DND-41 (cell line): ENCODE data around the gene MARCHF9.

Source experiments
- CTCF ChIP-seq: IDR thresholded peaks from 2 replicates; pipeline ENCODE4 v1.5.1; 2012; ENCODE audit warnings: borderline replicate concordance, low read length, moderate library complexity, mild to moderate bottlenecking; ENCODE audit not compliant: poor library complexity, severe bottlenecking; ENCODE audit errors: extremely low read depth
- EZH2 ChIP-seq: IDR thresholded peaks from 3 replicates; pipeline ENCODE4 v1.6.1; 2012; ENCODE audit warnings: borderline replicate concordance, low read depth, mild to moderate bottlenecking, moderate library complexity, low read length, inconsistent platforms; ENCODE audit not compliant: severe bottlenecking

DNA sequence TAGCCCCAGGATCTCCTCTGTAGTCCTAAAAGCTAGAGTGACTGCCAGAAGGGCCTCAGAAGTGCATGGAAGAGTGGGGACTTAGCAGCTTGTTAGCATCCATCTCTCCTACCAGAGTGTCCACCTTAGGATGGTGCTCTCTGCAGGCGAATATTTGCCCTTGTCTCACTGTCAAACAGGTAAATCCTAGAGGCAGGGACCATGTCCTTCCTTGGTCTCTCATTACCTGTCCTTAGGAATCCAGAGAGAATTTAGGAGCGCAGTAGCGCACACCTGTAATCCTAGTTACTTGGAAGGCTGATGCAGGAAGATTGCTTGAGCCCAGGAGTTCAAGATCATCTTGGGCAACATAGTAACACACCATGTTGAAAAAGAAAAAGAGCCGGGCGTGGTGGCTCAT is 37.8 kb upstream of the MARCHF9 start:
- TF ChIP-seq CTCF (no peak), EZH2 (no peak)
